A549 (cell line): ENCODE results near the gene ANO10. TPM values are rescaled to one million over a fixed set of nuclear protein-coding genes. Genes with fewer than 3 reads are reported as not detected.

ENCODE experiments used
- ATAC-seq, 2 experiments: fragments of 200-7000 bp in 1 of 2; fragments of >200 bp in 1 of 2; cut with Nextera tagmentation in 1 of 2; cut with Tn5 transposase in 1 of 2; 3 replicates each; pipeline versions ENCODE4 v1.8.0 to v1.9.1; 2018 to 2020; ENCODE audit warnings: mild to moderate bottlenecking in 1 of 2, moderate library complexity in 1 of 2
- CTCF ChIA-PET: fragments of 300-600 bp; sonication (Branson Sonifier 250); formaldehyde crosslinking; extraction: SDS; loops from one replicate; lab custom pipeline; 2021; ENCODE audit warnings: antibody characterized with exemption, inconsistent platforms; lab: Yijun Ruan, JAX
- POLR2A ChIA-PET: fragments of 350-600 bp; formaldehyde crosslinking; extraction: SDS; loops from one replicate; lab custom pipeline; 2021; ENCODE audit warnings: antibody characterized with exemption, inconsistent platforms; lab: Yijun Ruan, JAX
- DNase-seq, 2 experiments: peaks; one replicate each; pipeline versions ENCODE4 v3.0.0 to v3.0.0-alpha.2; 2011 to 2016; ENCODE audit warnings: low read depth in 1 of 2, low spot score in 1 of 2
- FAIRE-seq: peaks from 2 replicates; lab custom pipeline; 2011; peaks lifted over from hg19 to GRCh38; lab: Jason Lieb, UNC
- H3K27ac ChIP-seq, 2 experiments: fragments of >200 bp; sonication (Bioruptor Twin); formaldehyde crosslinking; 3 replicates each; pipeline ENCODE4 v1.5.1; 2016 to 2017
- H3K4me1 ChIP-seq: fragments of >200 bp; sonication (Bioruptor Twin); formaldehyde crosslinking; 3 replicates; pipeline ENCODE4 v1.6.1; 2016
- H3K4me2 ChIP-seq: fragments of >200 bp; sonication (Bioruptor Twin); formaldehyde crosslinking; 3 replicates; pipeline ENCODE4 v1.6.1; 2016
- H3K4me3 ChIP-seq: fragments of >200 bp; sonication (Bioruptor Twin); formaldehyde crosslinking; 3 replicates; pipeline ENCODE4 v1.5.1; 2016
- H3K9me3 ChIP-seq: fragments of >200 bp; sonication (Bioruptor Twin); formaldehyde crosslinking; 3 replicates; pipeline ENCODE4 v1.6.1; 2016
- ATOH8 ChIP-seq: fragments of 250-450 bp; sonication (Bioruptor Pico); IDR thresholded peaks from 2 replicates; pipeline ENCODE4 v1.5.0; 2020; ENCODE audit warnings: low read depth, mild to moderate bottlenecking, moderate library complexity
- BCL3 ChIP-seq: fragments of >200 bp; sonication (Bioruptor Twin); formaldehyde crosslinking; IDR thresholded peaks from 3 replicates; pipeline ENCODE4 v1.6.1; 2016
- BHLHE40 ChIP-seq: IDR thresholded peaks from 2 replicates; pipeline ENCODE4 v1.6.1; 2012; ENCODE audit warnings: low read depth, low read length, inconsistent platforms
- CHD4 ChIP-seq: fragments of 200-600 bp; sonication (generic); IDR thresholded peaks from 2 replicates; pipeline ENCODE4 v1.6.1; 2016; ENCODE audit warnings: antibody characterized with exemption, mild to moderate bottlenecking, borderline replicate concordance
- E2F6 ChIP-seq: IDR thresholded peaks from 2 replicates; pipeline ENCODE4 v1.6.1; 2012; ENCODE audit warnings: low read depth, borderline replicate concordance
- EHF ChIP-seq: fragments of 250-450 bp; sonication (Bioruptor Pico); IDR thresholded peaks from 2 replicates; pipeline ENCODE4 v1.5.0; 2020; ENCODE audit warnings: mild to moderate bottlenecking
- EHMT2 ChIP-seq: fragments of 200-600 bp; sonication (generic); IDR thresholded peaks from 2 replicates; pipeline ENCODE4 v1.6.1; 2016; ENCODE audit warnings: antibody characterized with exemption, low read depth, mild to moderate bottlenecking, moderate library complexity
- EP300 ChIP-seq, 2 experiments: fragments of >200 bp; sonication (Bioruptor Twin); formaldehyde crosslinking; IDR thresholded peaks; 2 replicates in 1 of 2; 3 replicates in 1 of 2; pipeline ENCODE4 v1.6.1; 2016 to 2017
- FOSB ChIP-seq: fragments of 250-450 bp; sonication (Bioruptor Pico); IDR thresholded peaks from 2 replicates; pipeline ENCODE4 v1.5.0; 2020; ENCODE audit warnings: mild to moderate bottlenecking, moderate library complexity
- FOSL2 ChIP-seq, 2 experiments: fragments of 450-650 bp in 1 of 2; fragments of >200 bp in 1 of 2; sonication (Bioruptor Twin) in 1 of 2; formaldehyde crosslinking; IDR thresholded peaks; 2 replicates each; pipeline versions ENCODE4 v1.5.0 to v1.6.1; 2016 to 2020; ENCODE audit warnings: mild to moderate bottlenecking in 1 of 2, moderate library complexity in 1 of 2
- JUNB ChIP-seq: fragments of >200 bp; sonication (Bioruptor Twin); formaldehyde crosslinking; IDR thresholded peaks from 2 replicates; pipeline ENCODE4 v1.6.1; 2016
- KDM1A ChIP-seq: fragments of 200-600 bp; sonication (generic); IDR thresholded peaks from 2 replicates; pipeline ENCODE4 v1.6.1; 2016; ENCODE audit warnings: low read depth, mild to moderate bottlenecking
- KDM5A ChIP-seq: fragments of 200-600 bp; sonication (generic); IDR thresholded peaks from 2 replicates; pipeline ENCODE4 v1.6.1; 2016; ENCODE audit warnings: antibody characterized with exemption, mild to moderate bottlenecking
- MAFK ChIP-seq: fragments of 450-650 bp; IDR thresholded peaks from 2 replicates; pipeline ENCODE4 v1.6.1; 2014; ENCODE audit not compliant: partially characterized antibody
- MAX ChIP-seq: IDR thresholded peaks from 2 replicates; pipeline ENCODE4 v1.6.1; 2012
- NFE2L2 ChIP-seq: fragments of 150-350 bp; conservative IDR thresholded peaks from 2 replicates; pipeline ENCODE4 v1.6.1; 2014; ENCODE audit warnings: low read length
- POLR2A ChIP-seq: IDR thresholded peaks from 2 replicates; pipeline ENCODE4 v1.6.1; 2012; ENCODE audit warnings: mild to moderate bottlenecking, low read length
- REST ChIP-seq: fragments of 200-600 bp; sonication (generic); IDR thresholded peaks from 2 replicates; pipeline ENCODE4 v1.6.1; 2016; ENCODE audit warnings: antibody characterized with exemption, mild to moderate bottlenecking, moderate library complexity
- TP53 ChIP-seq: fragments of 250-450 bp; sonication (Bioruptor Pico); IDR thresholded peaks from 2 replicates; pipeline ENCODE4 v1.5.0; 2021; ENCODE audit warnings: mild to moderate bottlenecking, moderate library complexity
- ZC3H11A ChIP-seq: fragments of 450-650 bp; IDR thresholded peaks from 2 replicates; pipeline ENCODE4 v1.6.1; 2014; ENCODE audit warnings: antibody characterized with exemption, mild to moderate bottlenecking
- ZSCAN20 ChIP-seq: fragments of 250-450 bp; sonication (Bioruptor Pico); IDR thresholded peaks from 2 replicates; pipeline ENCODE4 v1.8.0; 2022; ENCODE audit warnings: mild to moderate bottlenecking, moderate library complexity
- WGBS: methylation state at CpG from one replicate; pipeline ENCODE4 v1.1.6; 2017; ENCODE audit errors: missing lambda C conversion rate; 5-methylcytosine and 5-hydroxymethylcytosine counted together
- polyA plus RNA-seq, 4 experiments: library from polyadenylated mRNA; depleted of rRNA in 3 of 4; stranded (reverse); fragments of >200 nt; fragmentation: RNase III in 1 of 4; extraction: RNeasy Plus Mini Kit Qiagen cat#74134 plus additional on column Dnase treatment in 1 of 4; gene quantifications; 2 replicates in 3 of 4; 3 replicates in 1 of 4; pipeline ENCODE4 v1.2.3, GENCODE V29; 2011 to 2017
- TF ChIP-seq, protein P1 (sequence below): fragments of 450-650 bp; IDR thresholded peaks from 2 replicates; pipeline ENCODE4 v1.6.1; 2014; ENCODE audit warnings: antibody characterized with exemption
- TF ChIP-seq, protein P2 (sequence below): fragments of >200 bp; sonication (Bioruptor Twin); formaldehyde crosslinking; IDR thresholded peaks from 3 replicates; pipeline ENCODE4 v1.5.1; 2016

The ANO10 gene
- polyA plus RNA-seq, 2 of the 4 experiments (the other 2 are of a cell fraction), result 20.0 to 22.8 TPM

GRCh38 chr3:43417133-43417532, 204.7 kb downstream of the ANO10 start:
- H3K27ac ChIP-seq, result no peak overlapping the region
- no peak overlapping the region for H3K4me3 ChIP-seq
- H3K9me3 ChIP-seq, result no peaks in the 10 kb centered on the region
- no peak for DNase-seq
- no peaks in the 10 kb centered on the region for H3K4me1 ChIP-seq
- no peak overlapping the region for H3K4me2 ChIP-seq
- TF ChIP-seq POLR2A (no peak), KDM1A (no peak), BCL3 (no peak), MAFK (no peak), E2F6 (no peak), EHF (CRISPR knock-in tag) (no peak), MAX (no peak), FOSL2 (IDR thresholded peaks at IDR 0.05) (no peak), FOSL2 (CRISPR knock-in tag; IDR thresholded peaks at IDR 0.05) (no peak), BHLHE40 (no peak), ZSCAN20 (CRISPR knock-in tag) (no peak)
- no peak for ATAC-seq
- FAIRE-seq, result no peak
- CTCF ChIA-PET, result no interaction called here
- WGBS, result 94% methylated on average over 11 of the region's 11 CpGs
- POLR2A ChIA-PET, result no interaction called here

DNA sequence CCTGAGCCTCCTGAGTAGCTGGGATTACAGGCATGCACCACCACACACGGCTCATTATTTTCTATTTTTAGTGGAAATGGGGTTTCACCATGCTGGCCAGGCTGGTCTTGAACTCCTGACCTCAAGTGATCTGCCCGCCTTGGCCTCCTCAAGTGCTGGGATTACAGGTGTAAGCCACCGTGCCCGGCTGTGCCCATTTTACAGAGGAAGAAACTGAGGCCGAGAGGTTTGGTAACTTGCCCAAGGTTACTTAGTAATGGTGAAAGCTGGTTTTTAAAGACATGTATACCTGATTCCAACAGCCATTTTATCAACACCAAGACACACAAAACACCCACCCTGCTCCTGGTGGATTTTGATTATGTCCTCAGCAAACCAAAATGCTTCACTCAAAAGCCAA, 206.7 kb downstream of the ANO10 start:
- Histone ChIP-seq H3K4me1 (no peaks in the 10 kb centered on the region), H3K4me3 (no peak overlapping the region), H3K9me3 (no peaks in the 10 kb centered on the region), H3K4me2 (no peak overlapping the region), H3K27ac (no peak overlapping the region)
- POLR2A ChIA-PET, result no interaction called here
- no peak for FAIRE-seq
- WGBS, result 98% methylated on average over 5 of the region's 5 CpGs
- ATAC-seq, result no peak
- TF ChIP-seq ZSCAN20 (CRISPR knock-in tag) (no peak), ZC3H11A (no peak), ATOH8 (CRISPR knock-in tag) (no peak), FOSB (no peak), JUNB (no peak), BHLHE40 (no peak), TP53 (CRISPR knock-in tag) (no peak)
- TF ChIP-seq, protein P1, sequence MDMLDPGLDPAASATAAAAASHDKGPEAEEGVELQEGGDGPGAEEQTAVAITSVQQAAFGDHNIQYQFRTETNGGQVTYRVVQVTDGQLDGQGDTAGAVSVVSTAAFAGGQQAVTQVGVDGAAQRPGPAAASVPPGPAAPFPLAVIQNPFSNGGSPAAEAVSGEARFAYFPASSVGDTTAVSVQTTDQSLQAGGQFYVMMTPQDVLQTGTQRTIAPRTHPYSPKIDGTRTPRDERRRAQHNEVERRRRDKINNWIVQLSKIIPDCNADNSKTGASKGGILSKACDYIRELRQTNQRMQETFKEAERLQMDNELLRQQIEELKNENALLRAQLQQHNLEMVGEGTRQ, result no peak
- DNase-seq, result no peak
- CTCF ChIA-PET, result interaction anchor here (0.7 to 1.0 kb wide), 2 partner anchors 54 to 88 kb away, joined by 3 to 4 read pairs; no protein-coding TSS in a partner anchor

DNA sequence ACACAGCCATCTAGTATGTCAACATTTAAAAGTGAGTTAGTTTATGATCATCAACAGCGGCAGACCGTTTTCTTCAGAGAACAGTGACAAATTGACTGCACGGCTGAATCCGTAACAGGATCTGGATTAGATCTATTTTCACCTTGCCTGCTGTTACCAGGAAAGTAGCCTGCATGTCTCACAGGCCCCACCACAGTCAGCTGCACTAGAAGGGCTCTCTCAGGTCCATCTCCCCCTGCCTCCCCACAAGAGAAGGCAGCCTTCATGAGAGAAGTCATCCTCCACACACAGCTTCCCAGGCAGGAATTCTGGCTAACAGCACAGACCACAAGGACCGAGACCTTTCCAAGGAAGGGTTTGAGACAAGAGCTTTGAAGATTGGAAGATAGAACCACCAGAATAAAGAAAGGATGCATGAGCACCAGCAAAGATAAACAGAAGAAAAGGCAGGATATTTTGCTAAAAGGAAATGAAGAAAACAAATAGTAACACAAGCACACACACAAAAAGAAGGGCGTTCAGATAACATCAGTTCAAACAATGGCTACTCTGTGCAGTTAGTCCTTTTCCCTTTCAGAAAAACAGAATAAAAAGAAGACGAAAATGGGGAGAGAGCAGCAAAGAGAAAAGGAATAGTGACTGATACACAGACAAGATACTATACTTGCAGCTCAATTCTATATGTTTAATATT, 208.0 kb downstream of the ANO10 start:
- FAIRE-seq, result no peak
- Histone ChIP-seq H3K4me1 (no peaks in the 10 kb centered on the region), H3K9me3 (no peaks in the 10 kb centered on the region), H3K4me2 (no peak overlapping the region), H3K4me3 (no peak overlapping the region), H3K27ac (no peak overlapping the region)
- DNase-seq, result no peak
- no peak for ATAC-seq
- 83% methylated on average over 7 of the region's 7 CpGs for WGBS
- ChIA-PET POLR2A (no interaction called here), CTCF (no interaction called here)
- TF ChIP-seq REST (no peak), EP300 (IDR thresholded peaks at IDR 0.05) (no peak), EHMT2 (no peak), KDM5A (no peak), NFE2L2 (no peak), E2F6 (no peak), CHD4 (no peak), POLR2A (no peak)
- TF ChIP-seq, protein P2, sequence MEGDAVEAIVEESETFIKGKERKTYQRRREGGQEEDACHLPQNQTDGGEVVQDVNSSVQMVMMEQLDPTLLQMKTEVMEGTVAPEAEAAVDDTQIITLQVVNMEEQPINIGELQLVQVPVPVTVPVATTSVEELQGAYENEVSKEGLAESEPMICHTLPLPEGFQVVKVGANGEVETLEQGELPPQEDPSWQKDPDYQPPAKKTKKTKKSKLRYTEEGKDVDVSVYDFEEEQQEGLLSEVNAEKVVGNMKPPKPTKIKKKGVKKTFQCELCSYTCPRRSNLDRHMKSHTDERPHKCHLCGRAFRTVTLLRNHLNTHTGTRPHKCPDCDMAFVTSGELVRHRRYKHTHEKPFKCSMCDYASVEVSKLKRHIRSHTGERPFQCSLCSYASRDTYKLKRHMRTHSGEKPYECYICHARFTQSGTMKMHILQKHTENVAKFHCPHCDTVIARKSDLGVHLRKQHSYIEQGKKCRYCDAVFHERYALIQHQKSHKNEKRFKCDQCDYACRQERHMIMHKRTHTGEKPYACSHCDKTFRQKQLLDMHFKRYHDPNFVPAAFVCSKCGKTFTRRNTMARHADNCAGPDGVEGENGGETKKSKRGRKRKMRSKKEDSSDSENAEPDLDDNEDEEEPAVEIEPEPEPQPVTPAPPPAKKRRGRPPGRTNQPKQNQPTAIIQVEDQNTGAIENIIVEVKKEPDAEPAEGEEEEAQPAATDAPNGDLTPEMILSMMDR, result no peak
